Stimulated activated CD8-positive, alpha-beta memory T cell treated with anti-CD3 and anti-CD28 coated beads, Interleukin-12 subunit alpha, Interleukin-12 subunit beta, amount 100 ng/mL, for 24 hours (primary cell): ENCODE results near the gene EFCAB7.

ENCODE experiments used
- DNase-seq: peaks from one replicate; pipeline ENCODE4 v3.0.0-alpha.2; 2020; ENCODE audit errors: extremely low read depth

Gene EFCAB7

GRCh38 chr1:63601912-63602311 is 78.6 kb downstream of the EFCAB7 start:
- no peak for DNase-seq

- no peak for DNase-seq
These were observed 79.3 kb downstream of the EFCAB7 start for GRCh38 chr1:63602629-63603028.

- no peak for DNase-seq
These were observed 80.5 kb downstream of the EFCAB7 start for GRCh38 chr1:63603810-63604209.

- no peak for DNase-seq
These were observed 84.0 kb downstream of the EFCAB7 start for GRCh38 chr1:63607322-63607721.

- no peak for DNase-seq
These were observed 87.9 kb downstream of the EFCAB7 start for GRCh38 chr1:63611231-63611630.

GRCh38 chr1:63612564-63612963 is 89.2 kb downstream of the EFCAB7 start:
- DNase-seq, result no peak

GRCh38 chr1:63612971-63613370 is 89.6 kb downstream of the EFCAB7 start:
- no peak for DNase-seq

GRCh38 chr1:63615768-63616420 is 92.6 kb downstream of the EFCAB7 start:
- DNase-seq, result no peak

GRCh38 chr1:63617450-63617849 is 94.1 kb downstream of the EFCAB7 start:
- no peak for DNase-seq

- no peak for DNase-seq
These were observed 94.7 kb downstream of the EFCAB7 start for GRCh38 chr1:63618011-63618410.

- DNase-seq, result no peak
These were observed 96.2 kb downstream of the EFCAB7 start for GRCh38 chr1:63619558-63619957.

- no peak for DNase-seq
These were observed 97.3 kb downstream of the EFCAB7 start for GRCh38 chr1:63620671-63621070.

GRCh38 chr1:63621075-63621474 is 97.8 kb downstream of the EFCAB7 start:
- no peak for DNase-seq

- DNase-seq, result no peak
These were observed 98.4 kb downstream of the EFCAB7 start for GRCh38 chr1:63621698-63622097.
